GM12874 (cell line): ENCODE data around the gene SERPINA12.

ENCODE experiments used
- TF ChIP-seq, protein P1 (sequence below): IDR thresholded peaks from 2 replicates; pipeline ENCODE4 v1.5.1; 2011; ENCODE audit warnings: low read depth, mild to moderate bottlenecking, control low read depth, low read length, moderate library complexity; ENCODE audit not compliant: insufficient read depth

Gene SERPINA12

DNA sequence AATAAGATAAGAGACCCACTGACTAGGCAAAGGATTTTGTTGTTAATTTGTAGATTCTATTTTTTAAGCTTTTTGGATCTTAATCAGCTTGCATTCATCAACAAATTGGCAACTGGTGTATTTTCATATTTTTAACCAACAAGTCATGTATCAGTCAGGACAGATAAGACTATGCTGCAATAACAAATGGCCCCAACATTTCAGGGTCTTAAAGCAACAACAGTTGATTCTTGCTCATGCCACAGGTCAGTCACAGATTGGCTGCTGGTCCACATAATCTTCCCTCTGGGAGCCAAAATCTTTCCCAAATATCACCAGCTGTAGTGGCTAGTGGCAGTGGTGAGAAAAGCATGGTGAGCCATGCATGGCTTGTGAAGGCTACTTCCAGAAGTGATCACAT lies 21.9 kb upstream of the SERPINA12 start:
- TF ChIP-seq, protein P1, sequence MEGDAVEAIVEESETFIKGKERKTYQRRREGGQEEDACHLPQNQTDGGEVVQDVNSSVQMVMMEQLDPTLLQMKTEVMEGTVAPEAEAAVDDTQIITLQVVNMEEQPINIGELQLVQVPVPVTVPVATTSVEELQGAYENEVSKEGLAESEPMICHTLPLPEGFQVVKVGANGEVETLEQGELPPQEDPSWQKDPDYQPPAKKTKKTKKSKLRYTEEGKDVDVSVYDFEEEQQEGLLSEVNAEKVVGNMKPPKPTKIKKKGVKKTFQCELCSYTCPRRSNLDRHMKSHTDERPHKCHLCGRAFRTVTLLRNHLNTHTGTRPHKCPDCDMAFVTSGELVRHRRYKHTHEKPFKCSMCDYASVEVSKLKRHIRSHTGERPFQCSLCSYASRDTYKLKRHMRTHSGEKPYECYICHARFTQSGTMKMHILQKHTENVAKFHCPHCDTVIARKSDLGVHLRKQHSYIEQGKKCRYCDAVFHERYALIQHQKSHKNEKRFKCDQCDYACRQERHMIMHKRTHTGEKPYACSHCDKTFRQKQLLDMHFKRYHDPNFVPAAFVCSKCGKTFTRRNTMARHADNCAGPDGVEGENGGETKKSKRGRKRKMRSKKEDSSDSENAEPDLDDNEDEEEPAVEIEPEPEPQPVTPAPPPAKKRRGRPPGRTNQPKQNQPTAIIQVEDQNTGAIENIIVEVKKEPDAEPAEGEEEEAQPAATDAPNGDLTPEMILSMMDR = no peak

- TF ChIP-seq, protein P1 = no peak
Measured at GRCh38 chr14:94524093-94524492, 14.8 kb upstream of the SERPINA12 start.

DNA sequence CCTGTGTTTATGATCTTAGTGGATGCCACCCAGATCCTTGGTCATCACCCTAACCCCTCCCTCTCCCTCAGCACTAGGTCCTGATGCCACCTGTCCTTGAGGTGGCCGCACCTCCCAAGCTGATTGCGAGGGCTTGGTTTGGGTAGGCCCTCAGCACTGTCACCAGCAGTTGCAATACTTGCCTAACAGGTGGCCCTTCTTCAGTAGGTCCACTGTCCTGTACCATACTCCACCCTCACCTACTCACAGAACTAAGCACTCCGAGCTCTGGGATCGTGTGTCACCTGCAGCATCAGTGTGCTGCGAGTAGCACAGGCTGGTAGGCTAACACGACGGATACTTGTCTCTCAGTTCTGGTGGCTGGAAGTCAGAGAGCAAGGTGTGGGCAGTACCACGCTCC lies 14.0 kb upstream of the SERPINA12 start:
- TF ChIP-seq, protein P1 = no peak

GRCh38 chr14:94522115-94522724 lies 13.0 kb upstream of the SERPINA12 start:
- TF ChIP-seq, protein P1 = no peak

DNA sequence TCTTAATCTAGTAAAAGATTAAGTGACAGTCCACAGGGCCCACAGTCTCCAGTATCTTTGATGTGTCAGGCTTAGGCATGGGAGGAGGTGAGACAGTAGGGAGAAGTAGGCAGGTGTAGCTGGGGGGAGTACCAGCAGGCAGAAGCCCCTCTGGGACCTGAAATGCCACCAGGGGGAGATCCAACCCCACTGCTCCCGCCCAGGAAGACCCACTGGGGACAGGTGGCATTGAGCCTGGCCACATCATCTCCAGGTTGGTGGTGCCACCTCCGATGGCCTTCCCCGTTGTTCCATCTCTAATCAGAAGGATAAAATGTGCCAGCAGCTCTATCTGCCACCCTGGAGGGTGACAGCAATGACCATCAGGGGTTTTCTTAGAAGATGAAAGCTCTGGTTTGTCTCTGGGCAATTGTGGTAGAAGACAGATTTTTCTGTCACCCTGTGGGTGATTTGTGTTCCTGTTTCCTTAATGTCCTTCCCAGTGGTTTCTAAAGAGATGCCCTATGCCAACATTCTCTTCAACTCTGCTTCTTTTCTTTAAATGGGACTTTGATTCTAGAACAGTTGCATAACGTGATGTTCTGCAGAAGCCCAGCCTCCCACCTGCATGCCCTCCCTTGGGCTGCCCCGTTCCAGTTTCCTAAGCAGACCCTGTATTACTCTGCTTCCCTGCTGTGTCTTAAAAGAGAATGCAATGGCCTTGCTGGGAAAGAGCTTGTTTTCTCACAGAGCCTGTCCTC lies 12.3 kb upstream of the SERPINA12 start:
- TF ChIP-seq, protein P1 = no peak

DNA sequence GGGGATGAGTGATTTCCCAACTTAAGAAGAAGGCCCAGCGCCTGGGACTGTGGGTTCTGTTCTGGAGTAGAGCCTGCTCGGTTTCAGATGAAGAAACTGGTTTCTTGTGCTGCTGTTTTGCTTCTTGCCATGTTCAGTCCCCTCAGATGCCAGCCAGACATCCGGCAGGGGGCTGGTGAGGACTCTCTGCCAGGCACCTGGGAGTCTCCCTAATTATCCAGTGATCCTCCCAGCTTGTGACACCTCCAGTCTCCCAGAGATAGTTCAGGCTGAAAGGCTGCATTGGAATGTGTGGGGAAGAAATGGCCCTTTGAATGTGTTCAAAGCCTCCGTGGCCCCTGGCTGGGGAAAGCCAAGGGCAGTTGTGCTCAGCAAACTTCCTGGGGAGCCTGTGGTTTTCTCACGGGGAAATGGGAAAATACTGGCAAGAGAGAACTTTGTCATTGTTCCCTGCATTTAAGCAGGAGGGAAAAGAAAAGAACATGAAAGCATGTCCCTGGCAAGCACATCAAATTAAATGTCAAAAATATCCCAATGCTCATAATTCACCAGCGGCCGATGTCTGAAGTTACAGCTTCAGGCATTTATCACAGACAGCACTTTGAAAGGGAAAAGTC lies 8.5 kb upstream of the SERPINA12 start:
- TF ChIP-seq, protein P1 = no peak

DNA sequence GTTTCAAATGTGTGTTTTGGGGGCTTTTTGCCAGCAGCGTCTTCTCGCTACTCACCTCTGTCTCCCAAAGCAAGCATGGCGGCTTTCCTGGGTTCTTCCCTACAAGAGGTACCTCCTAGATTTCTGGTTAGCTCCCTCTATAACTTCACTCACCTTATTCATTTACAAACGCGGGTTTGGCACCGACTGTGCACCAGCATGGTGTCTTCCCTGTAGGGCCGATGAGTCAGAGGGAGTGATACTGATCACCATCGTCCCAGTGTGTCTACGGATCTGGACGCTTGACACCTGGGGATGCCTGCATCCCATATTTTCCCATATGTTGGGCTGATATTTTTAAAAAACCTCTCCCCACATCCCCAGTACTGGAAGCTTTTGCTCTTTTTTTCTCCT lies 8.0 kb upstream of the SERPINA12 start:
- TF ChIP-seq, protein P1 = no peak
